ENCODE results near the gene PLA2G2F. TPM values are rescaled to one million over a fixed set of nuclear protein-coding genes. Genes with fewer than 3 reads are reported as not detected.

The PLA2G2F gene
- total and polyA plus RNA-seq, 9 of the 15 experiments (the other 6 are each of a cell fraction or from before 2014, with no cell fraction given), result not detected

GRCh38 chr1:20114021-20114648 is 25.0 kb upstream of the PLA2G2F start:
- H3K4me2 ChIP-seq (ENCODE audit: insufficient read depth, low read length), result no peak overlapping the region
- DNase-seq (ENCODE audit: extremely low read depth in 1 of 4, low spot score in 3 of 4) (no peak), ATAC-seq (no peak), FAIRE-seq (no peak)
- H3K4me3 ChIP-seq, result no peak overlapping the region
- H3K4me1 ChIP-seq (replicated peaks in 1 of 2; ENCODE audit: control insufficient read depth in 2 of 2, insufficient read depth in 2 of 2, low read length in 2 of 2), result no peaks in the 10 kb centered on the region; a peak in 1 of 5 replicates
- WGBS (ENCODE audit: insufficient coverage, low coverage, missing lambda C conversion rate), result under 1% methylated on average over 15 of the region's 15 CpGs
- in situ Hi-C loops (cut with MboI), result no loop called here
- TF ChIP-seq CTBP1 (IDR thresholded peaks at IDR 0.05; ENCODE audit: borderline replicate concordance), result no peak
- ChIA-PET POLR2A (interaction anchor here (0.6 to 1.1 kb wide), 4 partner anchors 12 to 273 kb away, joined by 3 to 4 read pairs (median 3); no protein-coding TSS in a partner anchor), CTCF (ENCODE audit: low intra/inter-chr PET ratio) (no interaction called here)
- H3K9me1 ChIP-seq (ENCODE audit: control insufficient read depth, insufficient read depth, low read length), result no peaks in the 10 kb centered on the region
- H3K27me3 ChIP-seq (ENCODE audit: control insufficient read depth in 2 of 2, insufficient read depth in 2 of 2, low read length in 2 of 2), result peaks cover 31 to 77% of the 10 kb centered on the region in 2 experiments
- H2AFZ ChIP-seq (ENCODE audit: low read depth, low read length), result no peak overlapping the region
- no TSS peak for BruUV-seq (replicated peaks)
- no peaks in the 10 kb centered on the region for H3K9me3 ChIP-seq (replicated peaks; ENCODE audit: control insufficient read depth, insufficient read depth, low read depth, low read length)
- no peaks in the 10 kb centered on the region for H3K36me3 ChIP-seq (ENCODE audit: control insufficient read depth, insufficient read depth, low read length)
- H3K9ac ChIP-seq (ENCODE audit: insufficient read depth in 1 of 2, low read depth in 2 of 2, low read length in 2 of 2), result no peak overlapping the region; a peak in 1 of 4 replicates
- no peaks in the 10 kb centered on the region for H3K79me2 ChIP-seq (ENCODE audit: control insufficient read depth, insufficient read depth, low read length)
- H4K20me1 ChIP-seq (replicated peaks; ENCODE audit: control insufficient read depth, insufficient read depth, low read length), result peaks cover 6% of the 10 kb centered on the region; the same call in 1 of the 2 replicates
- H3K27ac ChIP-seq (ENCODE audit: extremely low read depth, low read depth, low read length), result no peak overlapping the region
- intact Hi-C loops (cut with micrococcal nuclease), result no loop called here

GRCh38 chr1:20115479-20115878 is 23.6 kb upstream of the PLA2G2F start:
- Histone ChIP-seq H3K36me3 (ENCODE audit: control insufficient read depth, insufficient read depth, low read length) (no peaks in the 10 kb centered on the region), H3K4me2 (ENCODE audit: insufficient read depth, low read length) (no peak overlapping the region), H3K4me3 (no peak overlapping the region), H3K79me2 (ENCODE audit: control insufficient read depth, insufficient read depth, low read length) (no peaks in the 10 kb centered on the region), H3K9ac (ENCODE audit: insufficient read depth in 1 of 2, low read depth in 2 of 2, low read length in 2 of 2) (no peak overlapping the region), H3K9me1 (ENCODE audit: control insufficient read depth, insufficient read depth, low read length) (no peaks in the 10 kb centered on the region), H3K27me3 (ENCODE audit: control insufficient read depth in 2 of 2, insufficient read depth in 2 of 2, low read length in 2 of 2) (peaks cover 35 to 74% of the 10 kb centered on the region in 2 experiments), H2AFZ (ENCODE audit: low read depth, low read length) (no peak overlapping the region), H3K4me1 (replicated peaks in 1 of 2; ENCODE audit: control insufficient read depth in 2 of 2, insufficient read depth in 2 of 2, low read length in 2 of 2) (no peaks in the 10 kb centered on the region), H3K27ac (ENCODE audit: extremely low read depth, low read depth, low read length) (no peak overlapping the region), H4K20me1 (replicated peaks; ENCODE audit: control insufficient read depth, insufficient read depth, low read length) (peaks cover 3% of the 10 kb centered on the region; the same call in 1 of the 2 replicates), H3K9me3 (replicated peaks; ENCODE audit: control insufficient read depth, insufficient read depth, low read depth, low read length) (no peaks in the 10 kb centered on the region)
- intact Hi-C loops (cut with micrococcal nuclease) (no loop called here), in situ Hi-C loops (cut with MboI) (no loop called here)
- whole genome bisulfite sequencing (ENCODE audit: insufficient coverage, low coverage, missing lambda C conversion rate), result 8% methylated on average over 4 of the region's 4 CpGs
- ChIA-PET CTCF (ENCODE audit: low intra/inter-chr PET ratio) (no interaction called here), POLR2A (interaction anchor here (1.3 kb wide), 1 partner anchor 9 kb away, joined by 4 read pairs; no protein-coding TSS in a partner anchor)
- DNase-seq (ENCODE audit: extremely low read depth in 1 of 4, low spot score in 3 of 4) (no peak), ATAC-seq (0 out of 3 replicates have a peak, but pooled peaks have one; percentile 32), FAIRE-seq (no peak)
- no TSS peak for BruUV-seq (replicated peaks)
- TF ChIP-seq PREB (CRISPR knock-in tag; IDR thresholded peaks at IDR 0.05), result no peak
- no peak for TF ChIP-seq ZC3H8 (IDR thresholded peaks at IDR 0.05)
- TF ChIP-seq, protein P1, sequence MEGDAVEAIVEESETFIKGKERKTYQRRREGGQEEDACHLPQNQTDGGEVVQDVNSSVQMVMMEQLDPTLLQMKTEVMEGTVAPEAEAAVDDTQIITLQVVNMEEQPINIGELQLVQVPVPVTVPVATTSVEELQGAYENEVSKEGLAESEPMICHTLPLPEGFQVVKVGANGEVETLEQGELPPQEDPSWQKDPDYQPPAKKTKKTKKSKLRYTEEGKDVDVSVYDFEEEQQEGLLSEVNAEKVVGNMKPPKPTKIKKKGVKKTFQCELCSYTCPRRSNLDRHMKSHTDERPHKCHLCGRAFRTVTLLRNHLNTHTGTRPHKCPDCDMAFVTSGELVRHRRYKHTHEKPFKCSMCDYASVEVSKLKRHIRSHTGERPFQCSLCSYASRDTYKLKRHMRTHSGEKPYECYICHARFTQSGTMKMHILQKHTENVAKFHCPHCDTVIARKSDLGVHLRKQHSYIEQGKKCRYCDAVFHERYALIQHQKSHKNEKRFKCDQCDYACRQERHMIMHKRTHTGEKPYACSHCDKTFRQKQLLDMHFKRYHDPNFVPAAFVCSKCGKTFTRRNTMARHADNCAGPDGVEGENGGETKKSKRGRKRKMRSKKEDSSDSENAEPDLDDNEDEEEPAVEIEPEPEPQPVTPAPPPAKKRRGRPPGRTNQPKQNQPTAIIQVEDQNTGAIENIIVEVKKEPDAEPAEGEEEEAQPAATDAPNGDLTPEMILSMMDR (IDR thresholded peaks at IDR 0.05 in 2 of 3, conservative IDR thresholded peaks at IDR 0.05 in 1 of 3; ENCODE audit: insufficient read depth in 2 of 3, low read depth in 1 of 3, low read length in 3 of 3), result 0 out of 6 replicates have a peak, but pooled peaks of 1 of the 3 experiments have one; percentile 16
- TF ChIP-seq SNRNP70 (optimal IDR thresholded peaks at IDR 0.05; ENCODE audit: low read depth, low read length), result no peak

Measured in K562 (cell line).